ENCODE data around the gene PON3.

The PON3 gene

DNA sequence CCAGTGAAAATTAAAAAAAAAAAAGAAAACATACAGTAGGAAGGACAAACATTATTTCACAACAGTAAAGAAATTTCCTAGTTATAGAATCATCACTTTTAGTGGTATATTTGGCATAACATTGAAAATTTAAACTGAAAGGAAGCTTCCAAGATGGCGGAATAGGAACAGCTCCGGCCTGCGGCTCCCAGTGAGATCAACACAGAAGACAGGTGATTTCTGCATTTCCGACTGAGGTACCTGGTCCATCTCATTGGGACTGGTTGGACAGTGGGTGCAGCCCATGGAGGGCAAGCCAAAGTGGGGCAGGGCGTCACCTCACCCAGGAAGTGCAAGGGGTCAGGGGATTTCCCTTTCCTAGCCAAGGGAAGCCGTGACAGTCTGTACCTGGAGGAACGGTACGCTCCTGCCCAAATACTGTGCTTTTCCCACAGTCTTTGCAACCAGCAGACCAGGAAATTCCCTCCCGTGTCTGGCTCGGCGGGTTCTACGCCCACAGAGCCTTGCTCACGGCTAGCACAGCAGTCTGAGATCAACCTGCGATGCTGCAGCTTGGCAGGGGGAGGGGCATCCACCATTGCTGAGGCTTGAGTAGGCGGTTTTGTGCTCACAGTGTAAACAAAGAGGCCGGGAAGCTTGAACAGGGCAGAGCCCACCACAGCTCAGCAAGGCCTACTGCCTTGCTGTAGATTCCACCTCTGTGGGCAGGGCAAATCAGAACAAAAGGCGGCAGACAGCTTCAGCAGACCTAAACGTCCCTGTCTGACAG, 19.4 kb downstream of the PON3 start:
- DNase-seq (ENCODE audit: low read depth): no peak
- TF ChIP-seq POLR2A (IDR thresholded peaks at IDR 0.05; ENCODE audit: extremely low read depth, insufficient read length) (no peak), MYC (IDR thresholded peaks at IDR 0.05; ENCODE audit: low read depth, low read length) (no peak)
- TF ChIP-seq, protein P1, sequence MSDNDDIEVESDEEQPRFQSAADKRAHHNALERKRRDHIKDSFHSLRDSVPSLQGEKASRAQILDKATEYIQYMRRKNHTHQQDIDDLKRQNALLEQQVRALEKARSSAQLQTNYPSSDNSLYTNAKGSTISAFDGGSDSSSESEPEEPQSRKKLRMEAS (IDR thresholded peaks at IDR 0.05; ENCODE audit: low read depth, low read length): no peak
- TF ChIP-seq, protein P2, sequence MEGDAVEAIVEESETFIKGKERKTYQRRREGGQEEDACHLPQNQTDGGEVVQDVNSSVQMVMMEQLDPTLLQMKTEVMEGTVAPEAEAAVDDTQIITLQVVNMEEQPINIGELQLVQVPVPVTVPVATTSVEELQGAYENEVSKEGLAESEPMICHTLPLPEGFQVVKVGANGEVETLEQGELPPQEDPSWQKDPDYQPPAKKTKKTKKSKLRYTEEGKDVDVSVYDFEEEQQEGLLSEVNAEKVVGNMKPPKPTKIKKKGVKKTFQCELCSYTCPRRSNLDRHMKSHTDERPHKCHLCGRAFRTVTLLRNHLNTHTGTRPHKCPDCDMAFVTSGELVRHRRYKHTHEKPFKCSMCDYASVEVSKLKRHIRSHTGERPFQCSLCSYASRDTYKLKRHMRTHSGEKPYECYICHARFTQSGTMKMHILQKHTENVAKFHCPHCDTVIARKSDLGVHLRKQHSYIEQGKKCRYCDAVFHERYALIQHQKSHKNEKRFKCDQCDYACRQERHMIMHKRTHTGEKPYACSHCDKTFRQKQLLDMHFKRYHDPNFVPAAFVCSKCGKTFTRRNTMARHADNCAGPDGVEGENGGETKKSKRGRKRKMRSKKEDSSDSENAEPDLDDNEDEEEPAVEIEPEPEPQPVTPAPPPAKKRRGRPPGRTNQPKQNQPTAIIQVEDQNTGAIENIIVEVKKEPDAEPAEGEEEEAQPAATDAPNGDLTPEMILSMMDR (IDR thresholded peaks at IDR 0.05; ENCODE audit: low read depth, low read length): no peak
- H3K4me3 ChIP-seq (ENCODE audit: low read depth, low read length): no peak overlapping the region

DNA sequence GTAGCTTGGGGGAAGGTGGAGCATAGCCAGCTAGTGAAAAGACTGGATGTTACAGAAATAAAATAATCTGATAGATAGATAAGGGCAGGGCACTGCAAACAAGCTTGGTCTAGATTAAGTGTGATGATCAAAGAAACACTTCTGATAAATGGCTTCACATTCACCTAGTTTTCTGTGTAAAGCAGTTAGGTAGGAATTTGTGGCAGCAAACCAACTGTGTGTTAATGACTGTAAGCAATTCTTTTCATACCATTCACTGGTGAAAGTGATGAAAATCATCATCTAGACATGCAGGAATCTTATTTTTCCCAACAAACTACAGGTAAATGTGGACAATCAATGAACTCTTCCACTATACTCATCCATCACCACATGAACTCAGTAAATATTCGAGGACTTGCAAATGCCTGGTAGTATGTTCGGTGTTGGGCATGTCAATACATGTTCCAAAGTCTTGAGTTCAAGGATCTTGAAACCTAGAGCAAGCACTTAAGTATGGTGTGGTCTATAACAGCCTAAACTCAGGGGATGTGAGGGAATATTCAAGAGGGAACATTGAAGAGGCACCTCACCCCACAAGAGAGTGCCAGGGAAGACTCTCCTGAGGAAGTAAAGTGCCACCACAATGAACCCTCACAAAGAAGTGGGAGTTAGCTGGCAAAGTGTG, 20.5 kb downstream of the PON3 start:
- no peak for DNase-seq (ENCODE audit: low read depth)
- TF ChIP-seq, protein P1 (IDR thresholded peaks at IDR 0.05; ENCODE audit: low read depth, low read length): no peak
- TF ChIP-seq MYC (IDR thresholded peaks at IDR 0.05; ENCODE audit: low read depth, low read length): no peak
- no peak for TF ChIP-seq POLR2A (IDR thresholded peaks at IDR 0.05; ENCODE audit: extremely low read depth, insufficient read length)
- TF ChIP-seq, protein P2 (IDR thresholded peaks at IDR 0.05; ENCODE audit: low read depth, low read length): no peak
- no peak overlapping the region for H3K4me3 ChIP-seq (ENCODE audit: low read depth, low read length)

GRCh38 chr7:95373323-95373722, 22.9 kb downstream of the PON3 start:
- no peak for DNase-seq (ENCODE audit: low read depth)
- no peak overlapping the region for H3K4me3 ChIP-seq (ENCODE audit: low read depth, low read length)
- no peak for TF ChIP-seq MYC (IDR thresholded peaks at IDR 0.05; ENCODE audit: low read depth, low read length)
- TF ChIP-seq, protein P1 (IDR thresholded peaks at IDR 0.05; ENCODE audit: low read depth, low read length): no peak
- TF ChIP-seq, protein P2 (IDR thresholded peaks at IDR 0.05; ENCODE audit: low read depth, low read length): no peak
- no peak for TF ChIP-seq POLR2A (IDR thresholded peaks at IDR 0.05; ENCODE audit: extremely low read depth, insufficient read length)

DNA sequence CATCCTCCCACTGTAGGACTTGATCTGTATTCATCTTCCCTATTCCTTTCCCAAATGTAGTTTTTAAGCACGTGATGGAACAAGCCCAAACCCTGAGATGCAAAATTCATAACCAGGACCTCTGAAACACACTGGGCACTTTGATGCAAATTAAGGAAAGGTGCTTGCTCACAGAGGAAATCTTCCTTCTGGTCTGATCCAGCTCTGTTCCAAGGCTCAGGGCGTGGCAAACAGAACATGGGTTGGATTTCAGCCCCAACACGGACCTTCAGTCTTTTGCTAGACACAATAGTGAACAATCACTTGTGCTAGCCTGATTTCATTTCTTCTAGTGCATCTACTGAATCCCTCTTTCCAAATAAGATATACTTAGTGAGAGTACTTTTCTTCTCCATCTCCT, 27.9 kb downstream of the PON3 start:
- TF ChIP-seq, protein P1 (IDR thresholded peaks at IDR 0.05; ENCODE audit: low read depth, low read length): no peak
- TF ChIP-seq MYC (IDR thresholded peaks at IDR 0.05; ENCODE audit: low read depth, low read length): no peak
- TF ChIP-seq, protein P2 (IDR thresholded peaks at IDR 0.05; ENCODE audit: low read depth, low read length): no peak
- TF ChIP-seq POLR2A (IDR thresholded peaks at IDR 0.05; ENCODE audit: extremely low read depth, insufficient read length): no peak
- DNase-seq (ENCODE audit: low read depth): no peak
- no peak overlapping the region for H3K4me3 ChIP-seq (ENCODE audit: low read depth, low read length)

DNA sequence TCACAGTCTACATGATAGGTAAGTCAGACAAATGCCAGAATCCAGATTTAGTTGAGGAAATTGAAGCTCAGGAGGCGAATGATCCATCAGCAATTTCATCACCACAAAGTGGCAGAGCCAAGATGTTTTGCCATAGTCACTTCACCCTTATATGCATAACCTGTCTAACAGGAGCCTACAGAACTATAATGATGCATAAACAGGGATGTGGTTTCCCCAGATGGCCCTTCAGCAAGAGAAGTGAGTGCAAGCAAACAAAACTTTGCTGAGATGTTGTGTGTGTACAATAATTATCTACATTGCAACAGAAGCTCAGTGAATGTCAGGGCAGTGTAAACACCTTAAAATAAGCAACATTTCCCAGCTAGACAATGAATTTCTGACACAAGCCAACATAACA, 28.6 kb downstream of the PON3 start:
- DNase-seq (ENCODE audit: low read depth): no peak
- TF ChIP-seq, protein P2 (IDR thresholded peaks at IDR 0.05; ENCODE audit: low read depth, low read length): no peak
- TF ChIP-seq, protein P1 (IDR thresholded peaks at IDR 0.05; ENCODE audit: low read depth, low read length): no peak
- no peak for TF ChIP-seq POLR2A (IDR thresholded peaks at IDR 0.05; ENCODE audit: extremely low read depth, insufficient read length)
- TF ChIP-seq MYC (IDR thresholded peaks at IDR 0.05; ENCODE audit: low read depth, low read length): no peak
- H3K4me3 ChIP-seq (ENCODE audit: low read depth, low read length): no peak overlapping the region

Measured in NB4 (cell line).